GM19452 (cell line): Measurements from ENCODE around the gene NKX2-8.
"Not testable (repeated sequence)": the region's sequence is repeated elsewhere in the genome, so short reads cannot be mapped to it uniquely, and the experiment has no call there.

ENCODE experiments used
- ATAC-seq: cut with Tn5 transposase; IDR thresholded peaks from one replicate; pipeline ENCODE4 v1.9.1; 2021; ENCODE audit not compliant: unreplicated experiment

The NKX2-8 gene

GRCh38 chr14:36580856-36581831, 1.3 kb downstream of the NKX2-8 start:
- no peak for ATAC-seq

DNA sequence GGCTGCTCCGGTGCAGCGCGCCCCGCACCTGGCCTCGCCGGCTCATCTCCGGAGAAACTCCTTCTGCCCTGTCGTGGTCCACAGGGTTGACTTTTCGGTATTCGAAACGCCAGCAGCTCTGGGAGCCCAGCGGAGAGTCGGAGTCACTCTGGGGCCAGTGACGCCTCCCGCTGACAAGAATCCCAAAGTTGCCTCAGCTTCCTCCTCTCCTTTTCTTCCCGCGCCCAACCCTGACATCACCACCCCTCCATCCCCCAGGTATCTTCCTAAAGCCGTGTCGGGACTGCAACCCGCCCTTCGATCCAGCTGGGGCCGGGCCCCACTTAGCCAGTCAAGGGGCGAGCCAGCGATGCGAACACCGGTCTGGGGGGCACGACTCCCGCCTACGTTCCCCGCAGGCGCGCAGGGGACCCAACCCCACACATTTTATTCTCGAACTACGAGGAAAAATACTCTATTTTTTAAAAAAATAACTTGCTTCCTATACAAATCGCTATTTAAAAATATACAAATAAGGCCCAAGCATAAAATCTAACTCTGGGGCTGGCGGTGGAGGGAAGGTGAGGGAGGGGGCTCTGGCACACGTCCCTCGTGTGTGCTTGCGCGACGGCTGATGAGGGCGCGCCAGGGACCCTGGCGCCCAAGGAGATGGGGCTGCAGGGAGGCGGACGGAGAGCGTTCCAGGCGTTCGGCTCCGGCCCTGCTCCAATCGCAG, 2.1 kb downstream of the NKX2-8 start:
- no peak for ATAC-seq

DNA sequence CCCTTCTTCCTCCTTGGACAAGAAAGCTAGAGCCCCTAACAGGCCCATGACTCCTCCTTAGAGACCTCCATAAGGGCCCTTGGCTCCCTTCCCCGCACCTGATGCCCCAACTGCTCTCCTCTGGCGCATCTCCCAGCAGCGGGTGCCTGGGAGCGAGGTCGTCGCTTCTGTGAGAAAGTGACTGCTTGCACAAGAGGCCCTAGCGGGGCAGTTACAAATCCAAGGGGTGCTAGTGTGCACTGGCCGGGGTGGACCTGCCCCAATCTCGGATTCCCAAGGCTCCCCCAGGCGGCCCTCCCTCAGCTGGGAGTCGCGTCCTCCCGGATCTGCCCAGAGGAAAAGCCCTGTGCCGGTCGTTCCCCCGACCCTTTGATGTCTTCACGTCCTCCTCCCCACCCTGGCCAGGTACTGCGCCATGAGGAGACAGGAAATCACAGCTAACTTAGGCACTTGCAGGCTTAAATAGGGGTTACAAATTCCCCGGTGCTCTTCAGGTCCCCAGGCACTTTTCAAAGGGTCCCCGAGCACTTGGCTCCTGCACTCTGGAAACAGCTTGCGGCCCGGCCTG, 2.8 kb downstream of the NKX2-8 start:
- no peak for ATAC-seq

- ATAC-seq, result no peak
Observed at GRCh38 chr14:36579001-36579555, 3.3 kb downstream of the NKX2-8 start.

DNA sequence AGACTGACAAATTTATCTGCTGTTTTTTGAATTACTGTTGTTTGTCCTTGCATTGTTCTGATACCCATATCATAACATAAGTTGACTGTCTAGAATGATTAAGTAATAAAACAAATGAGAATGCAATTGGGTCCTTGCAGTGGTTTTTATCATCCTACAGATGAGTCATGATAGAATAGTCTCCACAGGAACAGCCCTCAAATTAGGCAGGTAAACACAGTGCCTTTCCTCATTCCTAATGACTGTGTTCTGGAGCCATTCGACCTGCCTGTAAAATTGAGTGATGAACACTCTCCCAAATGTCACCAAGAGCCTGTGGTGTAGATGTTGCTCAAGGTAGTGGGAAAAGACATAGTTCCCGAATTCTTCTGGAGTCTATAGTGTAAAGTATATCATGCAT, 12.3 kb downstream of the NKX2-8 start:
- ATAC-seq, result no peak

GRCh38 chr14:36556811-36557433, 25.5 kb downstream of the NKX2-8 start:
- ATAC-seq, result no peak

DNA sequence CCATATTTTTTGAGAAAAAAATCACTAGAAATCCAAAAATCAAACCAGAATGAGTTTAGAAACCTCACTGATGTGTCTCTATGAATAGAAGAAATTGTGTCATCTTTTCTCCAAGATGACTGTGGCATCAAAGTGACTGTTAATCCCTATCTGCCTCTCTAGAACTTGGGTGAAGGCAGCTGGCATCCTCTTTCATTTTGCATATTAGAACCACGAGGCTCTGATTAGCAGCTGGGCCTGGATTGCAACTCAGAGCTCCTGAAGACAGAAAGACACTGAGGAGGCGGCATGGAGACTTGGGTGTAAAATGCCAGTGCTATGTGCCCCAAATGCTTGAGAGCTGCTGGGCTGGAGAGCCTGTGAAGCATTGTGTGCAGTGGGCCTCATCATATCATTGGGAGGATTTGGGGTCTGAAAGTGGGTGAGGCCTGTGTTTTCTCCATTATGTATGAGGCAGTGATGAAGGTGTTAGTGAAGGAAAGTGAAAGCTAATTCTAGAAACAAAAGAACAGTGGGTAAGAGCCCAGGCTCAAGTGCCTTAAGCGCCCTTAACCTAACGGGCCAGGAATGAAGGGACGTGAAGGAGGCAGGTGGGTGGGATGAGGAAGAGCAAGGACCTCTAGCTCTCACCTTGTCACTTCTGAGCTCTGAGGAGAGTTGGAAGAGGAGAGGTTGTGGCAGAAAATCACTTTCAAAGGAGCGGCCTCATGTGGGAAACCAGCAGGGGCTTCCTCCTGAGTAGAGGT, 26.2 kb downstream of the NKX2-8 start:
- ATAC-seq, result no peak

DNA sequence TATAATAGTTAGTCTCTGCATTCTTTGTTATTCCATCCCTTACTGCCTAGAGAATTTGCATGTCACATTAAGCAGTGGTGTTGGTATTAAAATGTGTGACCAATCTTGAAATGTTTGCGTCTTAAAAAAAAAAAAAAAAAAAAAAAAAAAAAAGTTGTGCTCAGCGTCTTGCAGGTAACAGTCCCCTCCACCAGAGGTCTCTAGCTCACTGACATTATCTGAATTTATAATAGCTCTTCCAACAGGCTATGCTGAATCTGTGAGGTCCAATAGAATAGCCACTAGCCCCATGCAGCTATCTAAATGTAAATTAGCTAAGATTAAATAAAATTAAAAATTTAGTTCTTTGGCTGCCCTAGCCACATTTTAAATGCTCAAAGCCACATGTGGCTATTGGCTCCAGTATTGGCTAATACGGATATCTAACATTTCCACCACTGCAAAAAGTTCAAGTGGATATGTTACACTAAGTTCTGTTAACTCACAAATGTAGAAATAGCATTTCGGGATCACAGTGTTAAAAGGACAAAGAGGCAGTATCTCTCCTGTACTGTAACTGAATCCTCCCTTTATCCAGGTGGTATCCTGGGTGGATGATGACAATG, 28.7 kb downstream of the NKX2-8 start:
- ATAC-seq, result no peak

DNA sequence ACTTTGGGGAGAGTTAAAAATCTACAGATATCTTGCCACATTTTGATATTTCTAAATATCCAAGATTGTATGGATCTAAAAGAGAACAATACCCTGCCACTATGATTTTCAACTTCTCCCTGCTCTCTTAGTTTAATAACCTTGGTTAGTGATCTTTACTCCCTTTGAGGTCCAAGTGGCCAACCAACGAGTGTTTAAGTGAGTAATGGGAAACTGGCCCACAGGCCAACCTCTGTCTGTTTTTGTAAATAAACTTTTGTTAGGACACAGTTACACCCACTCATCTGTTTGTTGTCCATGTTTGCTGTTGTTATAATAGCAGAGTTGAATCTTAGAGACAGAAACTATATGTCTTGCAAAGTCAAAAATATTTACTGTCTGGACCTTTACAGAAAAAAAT, 31.5 kb downstream of the NKX2-8 start:
- no peak for ATAC-seq

- not testable (repeated sequence) for ATAC-seq
Observed at GRCh38 chr14:36544280-36544679, 38.1 kb downstream of the NKX2-8 start.

DNA sequence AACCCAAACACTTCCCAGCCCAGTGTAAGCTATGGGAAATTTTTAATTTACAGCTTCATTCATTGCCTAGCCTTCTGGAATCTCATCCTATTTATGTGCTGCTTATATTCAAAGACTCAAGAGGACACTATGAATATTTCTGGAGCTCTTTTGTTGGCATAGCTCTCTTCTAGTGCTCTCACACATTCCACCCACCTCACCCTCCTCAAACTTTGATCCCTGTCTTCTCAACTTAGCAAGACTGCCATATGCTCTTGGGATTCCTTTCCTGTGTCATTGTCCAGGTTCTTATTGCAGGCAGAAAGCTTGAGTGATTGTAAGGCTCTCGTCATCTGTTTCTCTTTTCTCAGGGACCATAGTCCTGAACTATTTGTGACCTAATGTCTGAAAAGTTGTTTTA, 44.4 kb downstream of the NKX2-8 start:
- ATAC-seq, result no peak
